ENCODE data around the gene LOXL4. TPM values are rescaled to one million over a fixed set of nuclear protein-coding genes. Genes with fewer than 3 reads are reported as not detected.

The LOXL4 gene
- polyA plus RNA-seq, 3 donors = 3.6 to 4.9 (median 3.9) TPM

GRCh38 chr10:98205351-98205750, 62.6 kb downstream of the LOXL4 start:
- no peak for DNase-seq (ENCODE audit: low read depth in 3 of 3, low spot score in 2 of 3)

- no peak for DNase-seq (ENCODE audit: low read depth in 3 of 3, low spot score in 2 of 3)
Observed at GRCh38 chr10:98202378-98202777, 65.6 kb downstream of the LOXL4 start.

- no peak for DNase-seq (ENCODE audit: low read depth in 3 of 3, low spot score in 2 of 3)
Observed at GRCh38 chr10:98201760-98202159, 66.2 kb downstream of the LOXL4 start.

Other genes with a start within 250 kb of the LOXL4 start
- 10 to 100 TPM; 15.4 to 42.2 (median 22.0) TPM for gene CRTAC1, start 237.6 kb downstream of the LOXL4 start, polyA plus RNA-seq (ENCODE audit: insufficient read length in 3 of 3)
- 10 to 100 TPM; 21.6 to 25.0 (median 22.6) TPM for gene R3HCC1L, start 133.5 kb downstream of the LOXL4 start, polyA plus RNA-seq (ENCODE audit: insufficient read length in 3 of 3)
- 10 to 100 TPM; 12.6 to 22.7 (median 15.1) TPM for gene PYROXD2, start 147.0 kb upstream of the LOXL4 start, polyA plus RNA-seq (ENCODE audit: insufficient read length in 3 of 3)
- gene HPS1, start 178.7 kb upstream of the LOXL4 start, polyA plus RNA-seq (ENCODE audit: insufficient read length in 3 of 3) = 10 to 100 TPM; 28.2 to 30.1 (median 29.4) TPM

Measured in right renal cortex interstitium (tissue), 3 donors.